HG03097 (cell line): Measurements from ENCODE around the gene RNU1-3.
"Not testable (repeated sequence)": the region's sequence is repeated elsewhere in the genome, so short reads cannot be mapped to it uniquely, and the experiment has no call there.

ENCODE experiments used
- ATAC-seq: cut with Tn5 transposase; IDR thresholded peaks from one replicate; pipeline ENCODE4 v1.9.1; 2021; ENCODE audit not compliant: unreplicated experiment, low FRiP score

Gene RNU1-3

DNA sequence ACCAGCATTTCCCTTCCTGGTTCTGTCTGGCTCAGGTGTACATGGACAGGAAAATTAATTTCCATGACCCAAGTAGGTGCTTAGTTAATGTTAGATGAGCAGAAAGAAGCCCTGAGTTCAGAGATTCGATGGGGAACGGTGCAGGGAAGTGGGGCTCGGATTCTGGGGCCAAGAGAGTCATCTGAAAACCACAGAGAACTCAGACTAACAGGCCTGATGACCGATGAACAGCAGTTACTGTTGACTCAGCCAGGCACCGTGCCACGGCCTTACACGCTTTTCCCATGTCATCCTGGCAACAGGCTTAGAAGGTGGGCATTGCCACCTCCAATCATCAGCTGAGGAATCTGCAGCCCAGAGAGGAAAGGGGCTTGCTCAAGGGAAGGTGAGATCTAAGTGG, 43.4 kb downstream of the RNU1-3 start:
- ATAC-seq = not testable (repeated sequence)

DNA sequence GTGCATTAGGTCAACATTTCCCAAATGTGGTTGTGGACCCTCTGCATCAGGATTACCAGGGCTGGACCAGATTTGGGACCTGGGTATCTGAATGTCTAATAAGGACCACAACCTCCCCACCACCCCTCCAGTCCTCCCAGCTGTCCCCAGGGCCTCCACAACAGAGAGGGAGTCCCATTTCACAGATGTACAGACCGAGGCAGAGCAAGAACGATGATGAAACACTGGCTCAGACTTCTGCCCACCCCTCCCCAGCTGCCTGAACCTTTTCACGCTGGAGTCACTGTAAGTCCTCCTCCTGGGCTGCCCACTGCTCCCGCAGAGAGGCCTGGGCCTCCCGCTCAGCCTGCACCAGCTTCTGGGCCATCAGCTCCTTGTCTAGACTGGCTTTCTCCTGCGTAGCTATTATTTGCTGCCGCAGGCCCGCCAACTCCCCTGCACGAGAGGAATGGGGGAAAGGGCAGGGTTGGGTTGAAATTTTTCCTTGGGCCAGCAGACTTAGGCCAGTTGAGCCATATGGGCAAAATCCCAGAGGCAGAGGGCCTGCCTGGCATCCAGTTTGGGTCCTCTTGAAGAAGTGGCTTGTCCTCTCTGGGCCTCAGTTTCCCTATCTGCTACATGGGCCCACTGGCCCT, 45.0 kb downstream of the RNU1-3 start:
- not testable (repeated sequence) for ATAC-seq

DNA sequence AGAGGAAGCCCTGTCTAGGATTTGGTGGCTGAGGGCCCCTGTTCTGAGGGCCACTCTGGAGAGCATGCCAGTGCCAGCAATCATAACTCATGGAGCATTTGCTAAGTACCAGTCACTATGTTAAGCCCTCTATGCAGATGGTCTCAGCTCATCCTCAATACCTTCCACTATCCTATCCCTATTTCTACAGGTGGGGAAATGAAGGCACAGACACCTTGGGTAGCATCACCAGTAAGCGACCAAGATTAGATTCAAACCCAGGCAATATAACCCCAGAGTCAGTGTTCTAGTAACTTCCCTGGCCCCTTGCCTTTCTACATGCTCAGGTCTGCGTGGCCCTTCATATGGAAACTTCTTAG, 45.5 kb downstream of the RNU1-3 start:
- ATAC-seq = no peak

DNA sequence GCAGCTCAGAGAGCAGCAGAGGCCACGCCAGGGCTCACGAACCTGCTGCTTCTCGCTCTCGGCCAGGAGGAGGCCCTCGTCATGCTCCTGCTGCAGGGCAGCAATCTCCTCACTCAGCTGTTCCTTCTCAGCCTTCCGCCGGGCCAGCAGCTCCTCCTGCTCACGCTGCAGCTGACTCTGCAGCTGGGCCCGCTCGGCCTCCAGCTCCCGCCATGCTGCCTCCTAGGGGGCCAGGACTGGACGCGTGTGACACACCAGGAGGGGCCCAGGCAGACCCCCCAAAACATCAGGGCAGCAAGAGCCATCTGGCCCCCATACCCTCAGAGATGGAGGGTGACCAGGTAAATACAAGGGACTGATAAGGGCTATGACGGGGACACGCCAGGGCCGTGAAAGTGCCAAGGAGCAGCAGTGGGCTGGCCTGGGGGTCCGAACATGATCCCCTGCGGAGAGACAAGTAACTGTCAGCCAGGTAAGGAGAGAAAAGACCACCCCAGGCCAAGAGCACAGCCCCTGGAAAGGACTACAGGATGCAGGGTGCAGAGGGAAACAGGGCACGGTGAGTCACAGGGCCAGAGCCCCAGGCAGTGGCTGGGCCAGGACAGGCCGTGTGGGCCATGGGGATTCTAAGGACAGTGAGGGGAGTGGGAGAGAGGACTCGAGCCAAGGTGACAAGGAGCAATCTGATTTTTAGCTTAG, 46.8 kb downstream of the RNU1-3 start:
- ATAC-seq = not testable (repeated sequence)

DNA sequence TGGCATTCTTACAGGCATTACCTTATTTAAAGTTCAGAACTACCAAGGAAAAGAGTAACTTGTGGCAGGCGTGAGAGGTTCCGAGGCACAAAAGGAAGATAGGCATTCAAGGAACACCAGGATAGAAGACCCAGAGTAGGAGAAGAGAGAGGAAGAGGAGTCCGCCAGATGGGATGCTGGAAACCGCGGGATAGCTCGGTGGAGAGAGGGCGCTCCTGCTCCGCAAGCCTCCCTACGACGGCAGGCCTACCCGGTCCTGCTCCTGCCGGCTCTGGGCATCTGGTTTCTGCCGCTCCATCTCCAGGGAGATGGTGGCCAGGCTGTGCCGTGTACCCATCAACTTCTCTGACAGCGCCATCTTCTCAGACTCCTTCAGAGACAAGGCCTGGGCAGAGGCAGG, 48.0 kb downstream of the RNU1-3 start:
- no peak for ATAC-seq

DNA sequence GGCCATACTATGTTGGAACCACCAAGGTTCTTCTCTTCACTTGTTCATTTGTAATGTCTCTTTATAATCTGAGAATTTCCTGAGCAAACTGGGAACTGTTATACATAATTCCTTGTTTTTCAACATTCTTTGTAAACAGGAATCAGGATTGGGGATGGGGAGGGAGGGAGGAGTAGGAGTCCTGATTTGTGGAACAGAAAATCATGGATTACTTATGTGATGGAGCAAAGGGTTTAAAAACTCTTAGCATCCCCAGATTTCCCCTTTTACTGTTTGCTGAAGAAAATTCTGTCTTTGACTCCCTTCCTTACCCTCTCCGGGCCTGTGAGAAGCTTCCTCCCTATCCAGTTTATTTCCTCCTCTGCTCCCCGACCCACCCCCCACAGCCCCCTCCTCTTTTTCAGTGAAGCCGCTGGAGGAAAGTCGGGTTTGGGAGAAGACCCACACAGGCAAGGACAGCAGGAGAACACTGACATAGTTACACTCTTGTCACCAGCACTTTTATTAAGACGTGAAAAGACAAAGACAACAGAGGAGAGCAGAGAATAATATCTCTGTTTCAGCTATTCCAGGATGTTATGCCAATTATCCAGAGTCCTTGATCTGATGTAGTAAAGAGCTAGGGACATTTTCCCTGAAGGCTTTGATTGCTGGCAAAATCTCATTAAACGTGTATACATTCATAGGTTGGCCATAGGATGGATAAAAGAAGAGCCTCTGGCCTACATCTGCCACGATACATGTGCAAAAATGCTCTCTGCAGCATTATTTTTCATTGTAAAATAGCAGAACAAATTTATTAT, 48.8 kb downstream of the RNU1-3 start:
- ATAC-seq = no peak

DNA sequence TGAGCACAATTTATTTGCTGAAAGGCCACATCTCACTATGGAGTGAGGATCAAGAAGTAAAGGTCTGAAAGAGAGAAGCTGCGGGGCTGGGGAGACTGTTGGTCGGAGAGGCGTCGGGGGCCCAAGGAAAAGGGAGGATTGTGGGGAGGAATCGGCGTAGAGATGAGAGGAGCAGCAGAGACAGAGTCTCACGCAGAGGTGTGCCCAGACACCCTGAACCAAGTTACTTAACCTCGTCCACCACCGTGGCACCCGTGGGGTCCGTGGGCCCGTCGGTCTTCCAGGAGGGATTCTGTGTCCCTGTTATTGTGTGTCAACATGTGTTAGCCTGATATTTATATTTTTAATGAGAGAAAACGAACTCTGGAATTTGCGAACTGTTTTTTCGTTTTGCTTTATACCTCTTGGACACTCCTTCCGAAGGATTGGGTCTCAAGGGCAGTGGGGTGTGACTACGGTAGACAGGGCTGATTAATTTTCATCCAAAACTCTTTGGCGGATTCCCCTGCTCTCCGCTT, 49.6 kb downstream of the RNU1-3 start:
- ATAC-seq = no peak
